GM19397 (cell line): ENCODE measurements around the gene DRC3.
"Not testable (repeated sequence)": the region's sequence is repeated elsewhere in the genome, so short reads cannot be mapped to it uniquely, and the experiment has no call there.

Experiments used
- ATAC-seq: cut with Tn5 transposase; IDR thresholded peaks from one replicate; pipeline ENCODE4 v1.9.1; 2021; ENCODE audit warnings: mild to moderate bottlenecking, moderate library complexity; ENCODE audit not compliant: unreplicated experiment

The DRC3 gene

GRCh38 chr17:17990282-17990681 is 17.6 kb downstream of the DRC3 start:
- no peak for ATAC-seq

GRCh38 chr17:17993366-17993765 is 20.7 kb downstream of the DRC3 start:
- ATAC-seq: no peak

- ATAC-seq: no peak
Observed at GRCh38 chr17:17993852-17994251, 21.2 kb downstream of the DRC3 start.

DNA sequence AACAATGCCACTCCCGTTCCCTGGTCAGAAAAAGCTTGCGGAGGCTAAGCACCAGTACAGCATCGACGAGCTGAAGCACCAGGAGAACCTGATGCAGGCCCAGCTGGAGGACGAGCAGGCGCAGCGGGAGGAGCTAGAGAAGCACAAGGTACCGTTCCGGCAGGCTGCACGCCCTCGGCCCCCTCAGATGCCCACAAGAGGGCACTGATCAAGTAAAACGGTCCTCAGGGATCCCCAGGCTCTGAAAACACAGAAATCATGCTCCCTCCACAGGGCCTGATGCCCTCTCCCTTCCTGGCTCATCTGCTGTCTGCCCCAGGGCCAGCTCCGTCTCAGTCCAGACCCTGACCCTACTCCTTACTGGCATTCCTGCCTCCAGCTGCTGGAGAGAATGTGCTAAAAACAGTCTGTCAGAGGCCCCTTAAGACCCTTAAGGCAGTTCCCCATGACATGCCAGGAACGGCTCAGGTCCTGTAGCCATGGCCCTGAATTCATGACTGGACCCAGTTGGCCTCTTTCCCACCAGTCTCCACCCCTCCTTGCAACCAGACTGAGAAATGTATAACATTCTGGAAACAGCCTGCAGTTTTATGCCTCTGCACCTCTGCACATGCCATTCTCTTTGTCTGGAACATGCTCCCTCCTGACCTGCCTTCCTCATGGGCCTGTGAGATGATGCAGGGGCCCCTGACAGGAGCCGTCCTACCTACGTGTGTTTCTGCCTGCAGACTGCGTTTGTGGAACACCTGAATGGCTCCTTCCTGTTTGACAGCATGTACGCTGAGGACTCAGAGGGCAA is 21.8 kb downstream of the DRC3 start:
- no peak for ATAC-seq

DNA sequence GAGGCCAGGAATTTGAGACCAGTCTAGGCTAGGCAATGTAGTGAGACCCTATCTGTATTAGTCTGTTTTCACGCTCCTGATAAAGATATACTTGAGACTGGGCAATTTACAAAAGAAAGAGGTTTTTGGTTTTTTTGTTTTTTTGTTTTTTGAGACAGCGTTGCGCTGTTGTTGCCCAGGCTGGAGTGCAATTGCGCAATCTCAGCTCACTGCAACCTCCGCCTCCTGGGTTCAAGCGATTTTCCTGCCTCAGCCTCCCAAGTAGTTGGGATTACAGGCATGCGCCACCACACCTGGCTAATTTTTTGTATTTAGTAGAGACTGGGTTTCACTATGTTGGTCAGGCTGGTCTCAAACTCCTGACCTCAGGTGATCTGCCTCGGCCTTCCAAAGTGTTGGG is 23.2 kb downstream of the DRC3 start:
- not testable (repeated sequence) for ATAC-seq

DNA sequence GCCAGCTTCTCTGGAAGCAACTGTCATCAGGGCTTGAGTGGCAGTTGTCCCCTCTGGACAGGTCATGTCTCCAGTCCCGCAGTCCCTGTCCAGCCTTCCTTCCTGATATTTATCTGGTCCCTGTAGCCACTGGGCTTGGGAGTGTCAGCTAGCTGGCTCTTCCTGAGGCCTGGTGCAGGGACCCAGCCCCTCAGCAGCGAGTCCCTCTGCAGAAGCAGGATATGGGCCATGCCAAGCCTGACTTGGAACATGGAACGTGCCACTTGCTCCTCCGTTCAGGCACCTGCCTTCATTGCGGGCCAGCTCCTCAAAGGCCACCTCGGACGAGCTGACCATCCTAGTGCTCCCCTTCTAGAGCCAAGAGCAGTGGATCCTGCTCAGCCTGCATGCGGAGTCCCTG is 26.3 kb downstream of the DRC3 start:
- ATAC-seq: no peak

- ATAC-seq: no peak
Observed at GRCh38 chr17:17999364-18000029, 26.8 kb downstream of the DRC3 start.

DNA sequence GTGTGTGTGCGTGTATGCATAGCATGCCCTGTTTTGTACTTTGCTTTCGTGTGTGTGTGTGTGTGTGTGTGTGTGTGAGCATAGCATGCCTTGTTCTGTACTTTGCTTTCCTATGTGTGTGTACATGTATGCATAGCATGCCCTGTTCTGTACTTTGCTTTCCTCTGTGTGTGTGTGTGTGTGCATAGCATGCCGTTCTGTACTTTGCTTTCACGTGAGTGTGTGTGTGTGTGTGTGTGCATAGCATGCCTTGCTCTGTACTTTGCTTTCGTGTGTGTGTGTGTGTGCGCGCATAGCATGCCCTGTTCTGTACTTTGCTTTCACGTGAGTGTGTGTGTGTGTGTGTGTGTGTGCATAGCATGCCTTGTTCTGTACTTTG is 27.4 kb downstream of the DRC3 start:
- ATAC-seq: no peak

DNA sequence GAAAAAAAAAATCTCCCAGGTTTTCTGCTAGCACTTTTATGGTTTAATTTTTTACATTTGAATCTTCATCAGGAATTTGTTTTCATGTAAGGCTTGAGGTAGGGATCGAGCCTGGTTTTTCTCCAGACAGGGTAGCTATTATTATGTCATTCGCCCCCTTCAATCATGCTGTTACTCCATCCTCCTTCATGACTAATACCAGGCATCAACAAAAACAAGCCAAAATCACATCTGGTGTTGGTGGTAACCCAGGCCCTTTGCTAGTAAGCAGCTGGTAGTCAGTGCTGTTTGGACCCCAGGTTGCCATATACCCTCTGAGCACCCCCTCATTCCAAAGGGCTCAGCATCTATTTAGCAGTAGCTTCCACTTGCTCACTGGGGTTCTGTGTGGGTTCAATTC is 29.5 kb downstream of the DRC3 start:
- ATAC-seq: no peak

GRCh38 chr17:18004345-18004744 is 31.7 kb downstream of the DRC3 start:
- no peak for ATAC-seq

GRCh38 chr17:18004884-18005305 is 32.2 kb downstream of the DRC3 start:
- no peak for ATAC-seq

DNA sequence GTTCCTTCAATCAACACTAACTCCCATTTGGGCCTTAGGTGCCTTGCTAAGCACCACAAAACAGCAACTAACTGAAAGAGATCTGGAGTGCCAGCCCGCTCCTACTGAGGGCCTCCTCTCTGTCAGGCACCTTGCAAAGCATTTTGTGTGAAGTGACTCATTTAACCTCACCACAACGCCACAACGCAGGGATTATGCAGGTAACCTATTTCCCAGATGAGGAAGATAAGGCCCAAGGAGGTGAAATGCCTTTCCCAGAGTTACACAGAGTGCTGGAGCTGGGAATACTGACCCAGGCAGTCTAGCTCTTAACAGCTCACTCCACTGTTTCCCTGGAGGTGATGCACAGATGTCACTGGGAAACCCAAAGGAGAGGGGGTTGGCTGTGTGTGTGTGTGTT is 32.8 kb downstream of the DRC3 start:
- no peak for ATAC-seq

GRCh38 chr17:18006495-18007239 is 34.0 kb downstream of the DRC3 start:
- ATAC-seq: no peak

DNA sequence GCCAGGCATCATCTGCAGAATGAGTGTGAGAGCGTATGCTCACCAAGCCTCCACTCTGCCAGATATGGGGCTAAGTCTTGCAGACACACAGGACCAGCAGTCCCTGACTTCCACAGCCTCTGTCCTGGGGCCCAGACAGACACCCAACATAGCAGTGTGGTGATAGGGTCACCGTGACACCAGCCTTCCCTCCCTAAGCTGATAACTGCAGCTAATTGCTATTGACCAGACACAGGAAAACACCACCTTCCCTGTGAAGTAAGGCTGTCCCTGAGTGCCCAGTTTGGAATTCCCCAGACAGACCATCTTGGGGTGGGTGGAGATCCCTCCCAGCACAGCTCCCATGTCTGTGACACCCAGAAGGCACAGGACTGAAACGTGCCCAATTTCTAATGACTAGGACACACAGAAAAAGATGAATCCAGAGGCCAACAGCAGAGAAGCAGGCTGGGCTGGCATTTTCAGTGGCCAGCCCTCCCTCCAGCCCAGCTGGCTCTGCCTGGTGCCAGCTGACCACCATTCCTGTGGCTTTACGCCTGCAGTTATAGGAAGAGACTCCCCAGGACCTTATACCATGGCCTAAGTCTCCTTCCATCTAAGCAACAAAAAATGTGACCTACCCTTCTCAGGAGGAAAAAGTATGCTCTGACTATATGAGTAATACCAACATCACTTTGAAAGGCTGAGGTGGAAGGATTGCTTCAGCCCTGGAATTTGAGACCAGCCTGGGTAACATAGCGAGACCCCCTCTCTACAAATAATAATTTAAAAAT is 36.0 kb downstream of the DRC3 start:
- no peak for ATAC-seq

- ATAC-seq: no peak
Observed at GRCh38 chr17:18009609-18010420, 37.2 kb downstream of the DRC3 start.

DNA sequence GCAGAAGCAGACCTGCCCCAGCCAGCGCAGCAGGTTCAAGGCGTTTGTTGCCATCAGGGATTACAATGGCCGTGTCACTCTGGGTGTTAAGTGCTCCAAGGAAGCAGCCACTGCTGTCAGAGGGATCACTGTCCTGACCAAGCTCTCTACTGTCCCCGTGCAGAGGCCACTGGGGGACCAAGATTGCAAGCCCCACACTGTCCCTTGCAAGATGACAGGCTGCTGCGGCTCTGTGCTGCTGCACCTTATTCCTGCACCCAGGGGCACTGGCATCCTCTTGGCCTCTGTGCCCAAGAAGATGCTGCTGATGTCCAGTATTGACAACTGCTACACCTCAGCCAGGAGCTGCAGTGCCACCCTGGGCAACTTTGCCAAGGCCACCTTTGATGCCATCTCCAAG is 38.6 kb downstream of the DRC3 start:
- ATAC-seq: no peak

GRCh38 chr17:18014006-18014405 is 41.3 kb downstream of the DRC3 start:
- no peak for ATAC-seq

DNA sequence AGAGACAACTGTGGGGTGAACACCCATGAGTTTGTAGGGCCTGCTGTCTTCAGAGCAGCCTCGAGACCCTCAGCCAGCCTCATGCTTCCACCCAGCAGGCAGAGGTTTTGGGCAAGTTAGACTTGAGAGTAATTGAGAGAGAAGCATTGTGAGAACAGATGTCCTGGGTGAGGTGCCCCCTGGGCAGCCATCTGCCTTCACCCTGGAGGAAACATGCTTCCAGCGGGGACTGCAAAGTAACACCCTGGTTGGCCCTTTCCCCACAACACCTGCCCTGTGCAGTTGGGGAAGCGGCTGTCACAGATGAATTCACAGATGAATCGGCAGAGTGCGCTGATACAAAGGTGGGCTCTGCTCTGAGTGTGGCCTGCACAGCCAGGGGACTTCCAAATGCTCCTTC is 42.9 kb downstream of the DRC3 start:
- ATAC-seq: no peak

- ATAC-seq: no peak
Observed at GRCh38 chr17:18016426-18016825, 43.8 kb downstream of the DRC3 start.

GRCh38 chr17:18017958-18018357 is 45.3 kb downstream of the DRC3 start:
- ATAC-seq: no peak
